Choroid plexus epithelial cell (primary cell): ENCODE data around the gene MVB12A.

Experiments
- DNase-seq: peaks from one replicate; pipeline ENCODE4 v3.0.0-alpha.2; 2010; ENCODE audit warnings: low read depth
- H3K4me3 ChIP-seq: 2 replicates; pipeline ENCODE4 v1.5.1; 2011; ENCODE audit warnings: low read depth, mild to moderate bottlenecking, control low read depth, low read length, moderate library complexity
- CTCF ChIP-seq: conservative IDR thresholded peaks from 2 replicates; pipeline ENCODE4 v1.5.1; 2011; ENCODE audit warnings: low read depth, mild to moderate bottlenecking, control low read depth, inconsistent platforms, low read length, moderate library complexity

MVB12A gene

GRCh38 chr19:17389288-17389687 is 30.6 kb upstream of the MVB12A start:
- H3K4me3 ChIP-seq, result no peak overlapping the region
- TF ChIP-seq CTCF, result no peak
- DNase-seq, result no peak

- peak overlapping the region; percentile 63 for H3K4me3 ChIP-seq
- DNase-seq, result no peak
- no peak for TF ChIP-seq CTCF
Measured at GRCh38 chr19:17389957-17390664, 29.7 kb upstream of the MVB12A start.

- TF ChIP-seq CTCF, result peak; percentile 57
- peak; percentile 91 for DNase-seq
- H3K4me3 ChIP-seq, result peak overlapping the region; percentile 63
Measured at GRCh38 chr19:17390665-17391370, 29.0 kb upstream of the MVB12A start.

- TF ChIP-seq CTCF, result no peak
- peak overlapping the region; percentile 46 for H3K4me3 ChIP-seq
- no peak for DNase-seq
Measured at GRCh38 chr19:17391371-17392151, 28.3 kb upstream of the MVB12A start.

GRCh38 chr19:17393002-17393401 is 26.8 kb upstream of the MVB12A start:
- DNase-seq, result no peak
- TF ChIP-seq CTCF, result no peak
- H3K4me3 ChIP-seq, result no peak overlapping the region

GRCh38 chr19:17393914-17394313 is 25.9 kb upstream of the MVB12A start, which contains the start of gene CCDC194:
Gene CCDC194, minus strand, starts transcription at chr19:17394196. Its CDS starts 38 bp downstream, at chr19:17394158.
- no peak for TF ChIP-seq CTCF
- no peak within 1 kb of the TSS for H3K4me3 ChIP-seq
- no peak for DNase-seq
